ENCODE results near the gene SESTD1. TPM values are rescaled to one million over a fixed set of nuclear protein-coding genes. Genes with fewer than 3 reads are reported as not detected.

Gene SESTD1
- total RNA-seq, 2 donors from 2014 or later, result 58.5 to 59.9 TPM

DNA sequence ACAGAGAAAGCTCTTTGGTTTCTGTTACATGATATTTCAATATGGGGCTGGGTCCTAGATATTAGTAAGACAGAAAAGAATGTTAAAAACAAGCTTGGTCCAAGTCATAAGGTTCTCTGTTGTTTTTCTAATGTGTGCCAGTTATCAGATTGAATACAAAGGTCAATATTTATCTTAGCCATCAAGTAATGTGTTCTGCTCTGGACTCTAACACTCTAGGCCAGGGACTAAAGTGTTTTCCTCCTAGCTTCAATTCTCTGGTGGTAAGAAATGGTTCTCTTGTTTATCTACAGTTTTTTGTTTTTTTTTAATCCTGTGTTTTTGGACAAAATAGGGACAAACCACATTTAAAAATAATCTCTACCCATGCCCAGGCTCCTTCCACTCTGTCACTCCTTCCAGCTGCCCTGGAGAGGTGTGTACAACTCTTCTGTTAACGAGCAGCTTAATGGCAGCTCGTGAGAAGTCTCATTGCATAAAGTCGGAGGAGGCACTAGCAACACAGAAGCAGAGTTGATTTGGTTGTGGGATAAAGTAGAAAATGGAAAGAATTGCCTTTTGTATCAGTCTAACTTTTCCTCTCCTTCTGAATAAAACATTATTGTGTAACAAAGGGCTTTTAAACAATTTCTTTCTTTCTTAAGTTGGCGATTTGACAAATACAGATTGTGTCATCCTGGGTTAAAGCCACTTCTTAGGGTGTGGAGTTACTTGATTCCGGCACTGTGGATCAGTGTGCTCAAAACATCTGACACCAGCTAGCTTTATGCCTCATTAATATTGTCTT is 8.0 kb upstream of the SESTD1 start:
- intact Hi-C loops (cut with DNase I), result no loop called here
- no peak for DNase-seq
- ATAC-seq, result peak; percentile 67 to 68

DNA sequence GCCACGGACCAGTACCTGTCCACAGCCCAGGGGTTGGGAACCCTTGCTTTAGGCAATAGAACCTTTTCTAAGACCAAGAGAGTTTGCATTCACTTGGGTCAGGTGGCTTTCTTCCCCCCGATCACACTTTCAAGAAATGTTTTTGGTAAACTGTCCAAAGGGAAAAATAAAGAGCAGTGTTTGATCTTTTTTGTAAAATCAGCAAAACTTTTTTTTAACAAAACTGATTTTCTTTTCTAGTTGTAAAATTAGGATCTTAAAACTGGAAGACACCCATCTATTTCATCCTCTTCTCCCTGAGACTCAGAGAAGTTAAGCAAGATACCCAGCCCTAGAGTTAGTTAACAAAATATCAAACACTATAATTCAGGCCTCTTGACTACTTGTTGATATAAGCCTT is 6.1 kb upstream of the SESTD1 start:
- DNase-seq (no peak), ATAC-seq (no peak)
- intact Hi-C loops (cut with DNase I), result no loop called here

- ATAC-seq (no peak), DNase-seq (peak; percentile 36)
- intact Hi-C loops (cut with DNase I), result loop anchor here in 1 of 2 donors (10.0 kb wide), 1 partner anchor 76 kb away; no protein-coding TSS in a partner anchor
These were observed 3.8 kb upstream of the SESTD1 start for GRCh38 chr2:179268277-179268925.

- DNase-seq, result no peak
- ATAC-seq, result no peak
- intact Hi-C loops (cut with DNase I), result loop anchor here in 1 of 2 donors (10.0 kb wide), 1 partner anchor 79 kb away; no protein-coding TSS in a partner anchor
These were observed 1.6 kb upstream of the SESTD1 start for GRCh38 chr2:179266271-179266670.

GRCh38 chr2:179265082-179265510 is 464 bp upstream of the SESTD1 start:
- intact Hi-C loops (cut with DNase I), result loop anchor here in 1 of 2 donors (10.0 kb wide), 1 partner anchor 80 kb away; no protein-coding TSS in a partner anchor
- ATAC-seq (peak; percentile 14 to 39), DNase-seq (no peak)

DNA sequence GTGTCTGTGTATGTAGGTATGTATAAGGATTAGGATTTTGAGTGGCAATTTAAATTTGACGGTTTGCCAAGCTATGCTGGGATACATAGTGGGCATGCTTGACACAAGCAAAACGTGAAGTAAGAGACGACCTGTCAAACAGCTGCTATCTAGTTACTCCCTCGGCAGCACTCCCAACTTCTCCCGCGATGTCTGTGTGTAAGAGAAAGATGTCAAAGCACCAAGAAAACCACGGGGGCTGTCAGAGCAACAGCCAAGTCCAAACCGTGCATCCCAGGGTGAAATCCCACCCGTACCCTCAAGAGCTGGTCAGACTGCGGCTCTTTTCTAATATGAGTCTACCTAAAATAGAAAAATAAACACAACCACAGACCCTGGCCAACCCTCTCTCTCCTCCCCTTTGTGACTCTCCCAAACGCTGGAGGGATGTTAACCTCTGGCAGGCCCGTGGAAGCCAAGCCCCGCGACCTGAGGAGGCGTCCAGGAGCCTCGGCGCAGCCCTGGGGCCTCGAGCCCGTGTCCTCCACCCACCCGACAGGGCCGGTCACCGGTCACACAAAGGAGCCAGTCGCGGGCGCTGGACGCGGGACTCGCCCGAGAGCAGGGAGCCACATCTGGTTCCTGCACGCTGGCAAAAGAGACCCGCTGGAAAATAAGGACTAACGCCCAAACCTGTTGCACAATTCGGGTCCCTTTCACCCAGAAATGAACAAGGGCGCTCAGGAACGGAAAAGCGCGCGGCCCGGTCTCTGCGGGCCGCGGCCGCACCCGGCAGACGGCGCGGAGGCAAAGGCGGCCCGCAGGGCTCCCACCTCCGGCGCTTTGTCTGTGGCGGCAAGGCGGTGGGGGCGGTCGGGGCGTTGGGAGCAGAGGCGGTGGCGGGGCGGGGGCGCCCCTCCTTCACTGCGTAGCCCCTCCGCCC is 925 bp downstream of the SESTD1 start:
- peak; percentile 56 for DNase-seq
- intact Hi-C loops (cut with DNase I), result loop anchor here in 1 of 2 donors (10.0 kb wide), 1 partner anchor 81 kb away; no protein-coding TSS in a partner anchor
- peak; percentile 58 for ATAC-seq

- DNase-seq (no peak), ATAC-seq (no peak)
- intact Hi-C loops (cut with DNase I), result loop anchor here in 1 of 2 donors (10.0 kb wide), 1 partner anchor 82 kb away; no protein-coding TSS in a partner anchor
These were observed 1.6 kb downstream of the SESTD1 start for GRCh38 chr2:179263015-179263414.

GRCh38 chr2:179262077-179262660 is 2.5 kb downstream of the SESTD1 start:
- DNase-seq (no peak), ATAC-seq (no peak)
- intact Hi-C loops (cut with DNase I), result loop anchor here in 1 of 2 donors (10.0 kb wide), 1 partner anchor 83 kb away; no protein-coding TSS in a partner anchor

GRCh38 chr2:179261151-179261825 is 3.3 kb downstream of the SESTD1 start:
- DNase-seq (no peak), ATAC-seq (no peak)
- intact Hi-C loops (cut with DNase I), result loop anchor here in 1 of 2 donors (10.0 kb wide), 1 partner anchor 84 kb away; no protein-coding TSS in a partner anchor

GRCh38 chr2:179260224-179260623 is 4.4 kb downstream of the SESTD1 start:
- intact Hi-C loops (cut with DNase I), result loop anchor here in 1 of 2 donors (10.0 kb wide), 1 partner anchor 85 kb away; no protein-coding TSS in a partner anchor
- DNase-seq (no peak), ATAC-seq (no peak)

DNA sequence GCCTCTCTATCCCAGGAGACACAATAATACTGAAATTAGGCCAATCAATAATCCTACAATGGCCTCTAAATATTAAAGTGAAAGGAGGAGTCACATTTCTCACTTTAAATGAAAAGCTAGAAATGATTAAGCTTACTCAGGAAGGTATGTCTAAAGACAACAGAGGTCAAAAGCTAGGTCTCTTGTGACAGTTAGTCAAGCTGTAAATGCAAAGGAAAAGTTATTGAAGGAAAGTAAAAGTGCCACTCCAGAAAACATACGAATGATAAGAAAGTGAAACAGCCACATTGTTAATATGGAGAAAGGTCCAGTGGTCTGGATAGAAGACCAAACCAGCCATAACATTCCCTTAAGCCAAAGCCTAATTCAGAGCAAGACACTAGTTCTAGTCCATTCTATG is 9.5 kb downstream of the SESTD1 start:
- intact Hi-C loops (cut with DNase I), result no loop called here
- DNase-seq (no peak), ATAC-seq (no peak)

GRCh38 chr2:179253226-179253625 is 11.4 kb downstream of the SESTD1 start:
- ATAC-seq (no peak), DNase-seq (no peak)
- intact Hi-C loops (cut with DNase I), result no loop called here

- intact Hi-C loops (cut with DNase I), result no loop called here
- DNase-seq (no peak), ATAC-seq (no peak)
These were observed 12.2 kb downstream of the SESTD1 start for GRCh38 chr2:179252423-179252822.

DNA sequence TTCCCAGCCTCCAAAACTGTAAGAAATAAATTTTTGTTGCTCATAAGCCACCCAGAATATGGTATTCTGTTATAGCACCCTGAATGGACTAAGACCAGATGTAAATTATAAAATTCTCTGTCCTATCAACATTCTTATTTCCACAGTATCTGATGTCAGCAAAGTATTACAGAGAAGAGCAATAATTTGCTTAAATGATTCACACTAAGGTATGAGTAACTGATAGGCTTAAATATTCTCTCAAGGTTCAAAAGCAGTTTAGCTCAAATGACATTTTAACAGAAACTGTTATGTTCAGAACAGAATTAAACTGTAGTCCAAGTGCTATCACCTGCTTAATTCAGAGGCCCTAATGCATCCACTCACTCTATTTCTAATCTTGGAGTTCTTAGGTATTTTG is 12.8 kb downstream of the SESTD1 start:
- ATAC-seq (peak in 1 of 2 donors; percentile 19), DNase-seq (no peak)
- intact Hi-C loops (cut with DNase I), result no loop called here

- ATAC-seq (no peak), DNase-seq (no peak)
- intact Hi-C loops (cut with DNase I), result no loop called here
These were observed 13.7 kb downstream of the SESTD1 start for GRCh38 chr2:179250848-179251504.

GRCh38 chr2:179250095-179250494 is 14.5 kb downstream of the SESTD1 start:
- intact Hi-C loops (cut with DNase I), result no loop called here
- ATAC-seq (no peak), DNase-seq (no peak)

- DNase-seq (no peak), ATAC-seq (no peak)
- intact Hi-C loops (cut with DNase I), result no loop called here
These were observed 16.6 kb downstream of the SESTD1 start for GRCh38 chr2:179248024-179248348.

Measured in left cardiac atrium (tissue), 4 donors.